Coronary artery (tissue), 2 donors: ENCODE results near the gene RRBP1.

ENCODE experiments used
- DNase-seq: peaks from one replicate; pipeline ENCODE4 v3.0.0-alpha.2; 2017; ENCODE audit warnings: low spot score
- H3K27ac ChIP-seq, 2 donors: fragments of 200-600 bp; sonication (generic); one replicate each; pipeline ENCODE4 v1.5.1; 2016 to 2019
- H3K4me3 ChIP-seq: fragments of 200-600 bp; sonication (generic); 2 replicates; pipeline ENCODE4 v1.5.1; 2016; ENCODE audit warnings: mild to moderate bottlenecking, moderate library complexity
- TF ChIP-seq, protein P1 (sequence below): fragments of 200-600 bp; sonication (generic); IDR thresholded peaks from one replicate; pipeline ENCODE4 v1.5.1; 2019; ENCODE audit warnings: antibody characterized with exemption

RRBP1 gene

DNA sequence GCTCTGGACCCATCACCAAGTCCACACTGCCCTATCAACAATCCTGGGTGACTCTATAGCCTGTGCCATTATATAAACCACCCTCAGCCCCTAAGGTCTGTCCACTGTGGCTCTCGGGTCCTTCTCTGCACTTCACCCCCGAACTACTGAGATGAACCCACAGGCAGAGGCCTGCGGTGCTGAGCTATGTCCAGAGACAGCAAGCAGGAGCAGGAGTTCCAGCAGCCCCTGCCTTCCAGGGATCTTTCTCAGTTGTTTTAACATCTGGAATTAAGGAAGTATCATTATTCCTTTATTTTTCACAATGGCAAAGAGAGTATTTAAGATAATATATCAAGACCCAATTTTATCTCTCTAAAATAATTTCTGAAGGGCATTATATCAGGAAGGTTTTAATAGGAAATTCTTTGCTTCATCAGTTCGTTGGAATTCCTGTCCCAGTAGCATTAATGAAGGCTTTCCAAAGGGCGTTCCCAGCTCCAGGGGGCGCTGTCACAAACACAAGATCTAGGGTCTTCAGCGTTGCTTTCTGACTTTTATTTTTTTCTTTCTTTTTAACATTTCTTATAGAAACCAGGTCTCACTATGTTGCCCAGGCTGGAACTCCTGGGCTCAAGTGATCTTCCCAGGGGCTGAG is 27.3 kb downstream of the RRBP1 start:
- peak overlapping the region in 1 of 2 donors; percentile 13 for H3K27ac ChIP-seq
- no peak overlapping the region for H3K4me3 ChIP-seq
- no peak for DNase-seq
- TF ChIP-seq, protein P1, sequence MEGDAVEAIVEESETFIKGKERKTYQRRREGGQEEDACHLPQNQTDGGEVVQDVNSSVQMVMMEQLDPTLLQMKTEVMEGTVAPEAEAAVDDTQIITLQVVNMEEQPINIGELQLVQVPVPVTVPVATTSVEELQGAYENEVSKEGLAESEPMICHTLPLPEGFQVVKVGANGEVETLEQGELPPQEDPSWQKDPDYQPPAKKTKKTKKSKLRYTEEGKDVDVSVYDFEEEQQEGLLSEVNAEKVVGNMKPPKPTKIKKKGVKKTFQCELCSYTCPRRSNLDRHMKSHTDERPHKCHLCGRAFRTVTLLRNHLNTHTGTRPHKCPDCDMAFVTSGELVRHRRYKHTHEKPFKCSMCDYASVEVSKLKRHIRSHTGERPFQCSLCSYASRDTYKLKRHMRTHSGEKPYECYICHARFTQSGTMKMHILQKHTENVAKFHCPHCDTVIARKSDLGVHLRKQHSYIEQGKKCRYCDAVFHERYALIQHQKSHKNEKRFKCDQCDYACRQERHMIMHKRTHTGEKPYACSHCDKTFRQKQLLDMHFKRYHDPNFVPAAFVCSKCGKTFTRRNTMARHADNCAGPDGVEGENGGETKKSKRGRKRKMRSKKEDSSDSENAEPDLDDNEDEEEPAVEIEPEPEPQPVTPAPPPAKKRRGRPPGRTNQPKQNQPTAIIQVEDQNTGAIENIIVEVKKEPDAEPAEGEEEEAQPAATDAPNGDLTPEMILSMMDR: no peak

DNA sequence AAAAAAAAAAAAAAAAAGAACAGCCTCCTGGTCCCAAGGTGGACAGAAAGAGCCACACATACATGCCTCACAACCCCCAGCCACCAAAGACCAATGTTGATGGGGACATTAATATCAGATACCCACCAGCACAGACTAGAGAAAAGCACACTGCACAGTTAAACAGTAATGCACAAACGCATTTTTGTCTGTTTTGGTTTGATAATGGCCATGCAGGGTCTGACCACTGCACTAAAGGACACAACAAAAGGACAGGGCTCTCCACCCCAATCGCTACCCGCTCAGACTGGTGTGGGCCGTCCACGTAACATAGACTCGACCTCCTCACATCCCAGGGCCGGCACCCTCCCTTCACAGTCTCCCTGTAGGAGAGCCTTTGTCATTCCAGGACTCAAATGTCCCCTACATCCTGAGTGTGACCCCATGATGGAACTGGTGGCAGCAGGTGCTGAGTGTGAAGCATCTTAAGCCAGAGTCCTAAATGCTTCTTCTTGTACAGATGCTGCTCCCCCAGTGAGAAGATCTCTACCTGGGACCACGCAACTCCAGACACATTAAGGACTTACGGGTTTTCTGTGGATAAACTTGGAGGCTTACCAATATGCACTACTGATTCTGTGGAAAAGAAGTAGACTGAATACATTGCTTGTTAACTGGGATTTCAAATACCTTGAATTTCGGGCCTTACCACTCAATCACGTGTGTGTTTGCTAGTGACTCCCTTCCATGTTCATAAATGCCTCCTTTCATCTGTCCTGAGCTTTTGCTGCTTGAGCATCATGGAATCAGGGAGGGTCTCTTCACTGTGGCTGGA is 28.0 kb downstream of the RRBP1 start:
- Histone ChIP-seq H3K27ac (peak overlapping the region in 1 of 2 donors; percentile 13), H3K4me3 (no peak overlapping the region)
- TF ChIP-seq, protein P1: no peak
- no peak for DNase-seq

DNA sequence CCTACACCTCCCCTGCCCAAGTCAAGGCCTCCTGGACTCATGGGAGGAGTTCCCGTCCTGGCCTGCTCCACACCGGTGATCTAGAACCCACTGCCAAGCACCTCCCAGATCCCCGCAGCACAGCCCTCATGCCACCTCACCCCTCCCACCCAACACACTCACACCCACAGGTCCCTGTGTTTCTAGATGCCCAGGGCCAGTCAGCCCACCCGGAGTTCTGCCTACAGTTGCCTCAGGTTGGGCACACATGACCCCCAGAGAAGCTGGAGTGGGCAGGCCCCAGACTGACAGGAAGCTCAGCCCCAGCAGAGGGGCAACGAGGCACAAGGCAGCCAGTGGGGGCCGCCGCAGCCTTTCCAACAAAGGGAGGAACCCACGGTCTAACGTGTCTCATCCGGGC is 29.6 kb downstream of the RRBP1 start:
- DNase-seq: no peak
- Histone ChIP-seq H3K4me3 (no peak overlapping the region), H3K27ac (no peak overlapping the region)
- TF ChIP-seq, protein P1: no peak

DNA sequence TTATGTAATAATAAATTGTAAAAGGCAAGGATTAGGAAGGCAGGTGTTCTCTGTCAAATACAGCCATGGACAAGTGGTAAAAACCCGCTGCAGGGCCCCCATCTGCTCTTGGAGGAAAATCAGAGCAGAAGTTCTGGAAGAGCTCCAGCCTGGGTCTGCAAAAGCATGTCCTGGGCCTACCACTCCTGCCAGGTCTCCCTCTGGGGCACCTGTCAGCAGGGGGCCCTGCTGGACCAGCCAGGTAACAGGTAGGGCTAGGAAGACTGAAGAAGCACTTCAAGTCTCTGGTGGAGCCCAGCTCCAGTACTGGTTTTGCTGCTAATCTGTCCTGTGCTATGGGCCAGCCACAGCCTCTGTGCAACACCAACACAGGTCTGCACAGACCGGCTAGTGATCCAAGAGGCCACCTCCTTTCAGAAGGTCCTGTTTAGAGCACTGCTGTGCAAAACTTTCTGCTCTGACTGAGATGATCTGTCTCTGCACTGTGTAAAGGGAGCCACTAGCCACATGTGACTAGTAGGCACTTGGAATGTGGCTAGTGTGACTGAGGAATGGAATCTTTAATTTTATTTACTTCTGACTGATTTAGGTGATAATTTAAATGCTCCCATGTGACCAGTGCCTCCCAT is 30.2 kb downstream of the RRBP1 start:
- H3K27ac ChIP-seq: no peak overlapping the region
- TF ChIP-seq, protein P1: no peak
- DNase-seq: no peak

DNA sequence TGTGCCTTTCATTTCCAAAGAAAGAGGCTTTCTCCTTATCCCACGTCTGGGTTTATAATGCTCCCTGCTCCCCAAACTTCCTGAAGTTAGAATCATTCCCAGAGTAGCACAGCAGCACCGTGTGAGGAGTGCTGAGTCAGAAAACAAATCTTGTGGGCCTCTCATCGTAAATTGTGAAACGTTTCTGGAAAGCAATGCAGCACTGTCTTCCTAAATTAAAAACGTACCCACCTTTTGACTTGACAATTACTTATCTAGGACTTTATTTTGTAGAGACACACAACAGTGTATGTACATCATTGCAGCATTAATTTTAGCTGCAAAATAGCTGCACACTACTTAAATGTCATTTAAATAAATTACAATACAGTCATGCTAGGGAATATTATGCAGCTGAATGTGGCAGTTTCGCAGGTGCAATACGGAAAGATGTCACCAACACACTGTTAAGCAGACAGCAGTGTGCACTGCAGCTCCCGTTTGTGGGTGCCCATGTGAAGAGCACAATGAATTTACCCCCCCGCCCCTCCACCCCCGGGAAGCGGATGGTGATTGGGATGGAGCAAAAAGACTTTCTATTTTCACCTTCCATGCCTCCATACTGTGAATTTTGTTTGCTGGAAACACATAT is 30.8 kb downstream of the RRBP1 start:
- TF ChIP-seq, protein P1: no peak
- no peak overlapping the region for H3K4me3 ChIP-seq
- H3K27ac ChIP-seq: peak overlapping the region in 1 of 2 donors; percentile 28
- no peak for DNase-seq

More for the DNA sequence above, 30.2 kb downstream of the RRBP1 start:
- no peak overlapping the region for H3K4me3 ChIP-seq

DNA sequence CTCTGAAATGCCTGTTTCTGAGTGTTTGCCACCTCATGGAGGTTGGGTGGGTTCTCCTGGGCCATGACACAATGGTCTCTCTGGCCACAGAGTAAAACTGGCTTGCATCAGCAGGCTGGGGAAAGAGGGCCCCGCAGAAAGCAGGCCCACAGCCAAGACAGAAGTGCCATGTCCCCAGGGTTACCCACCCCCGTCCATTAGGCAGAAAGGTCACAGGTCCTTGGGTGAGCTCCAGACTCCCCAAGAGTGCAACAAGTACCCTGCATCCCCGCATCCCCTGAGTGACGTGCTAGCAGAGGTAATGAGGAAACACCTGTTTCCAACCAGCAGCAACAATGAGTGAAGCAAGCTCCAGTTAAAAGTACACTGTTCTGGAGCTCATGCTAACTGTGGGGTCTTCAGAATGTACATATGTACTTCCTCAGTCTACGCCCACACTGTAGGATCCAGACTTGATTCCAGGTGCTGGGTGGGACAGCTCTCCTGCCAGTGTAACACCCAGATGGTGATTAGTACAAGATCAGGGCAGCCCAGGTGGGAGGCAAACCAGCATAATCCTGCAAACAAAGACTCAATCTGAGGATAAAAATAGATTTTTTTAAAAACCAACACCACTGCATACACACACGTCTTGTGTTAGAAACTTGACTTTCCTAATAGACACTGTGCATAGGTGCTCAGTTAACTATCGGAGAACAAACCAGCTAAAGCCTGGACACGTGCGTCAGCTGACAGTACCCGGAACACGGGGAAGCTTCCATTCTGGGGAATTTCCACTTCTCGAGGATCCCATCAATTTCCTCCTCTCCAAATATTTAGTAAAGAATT is 31.5 kb downstream of the RRBP1 start:
- TF ChIP-seq, protein P1: no peak
- Histone ChIP-seq H3K27ac (peak overlapping the region in 1 of 2 donors; percentile 28), H3K4me3 (no peak overlapping the region)
- no peak for DNase-seq
